ENCODE measurements around the gene PLCB4.

PLCB4 gene

DNA sequence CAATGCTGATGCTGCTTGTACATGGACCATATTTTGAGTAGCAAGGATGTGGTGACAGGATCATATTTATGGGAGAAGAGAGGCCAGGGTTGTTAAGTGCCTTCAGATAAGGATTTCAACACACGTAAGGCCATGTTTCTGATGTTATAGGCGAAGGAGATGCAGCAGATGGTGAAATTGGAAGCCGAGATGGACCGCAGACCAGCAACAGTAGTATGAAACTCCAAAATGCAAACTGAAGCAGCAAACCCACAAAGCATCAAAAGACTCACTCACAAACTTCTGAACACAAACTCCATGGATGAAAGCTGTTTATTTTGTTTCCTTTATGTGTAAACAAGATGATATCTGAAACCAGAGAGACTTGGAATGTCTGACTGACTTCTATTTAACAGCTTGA is 409.9 kb downstream of the PLCB4 start:
- no peak for DNase-seq

- DNase-seq: no peak
Measured at GRCh38 chr20:9480066-9480465, 411.2 kb downstream of the PLCB4 start.

GRCh38 chr20:9482180-9482579 is 413.3 kb downstream of the PLCB4 start:
- no peak for DNase-seq

DNA sequence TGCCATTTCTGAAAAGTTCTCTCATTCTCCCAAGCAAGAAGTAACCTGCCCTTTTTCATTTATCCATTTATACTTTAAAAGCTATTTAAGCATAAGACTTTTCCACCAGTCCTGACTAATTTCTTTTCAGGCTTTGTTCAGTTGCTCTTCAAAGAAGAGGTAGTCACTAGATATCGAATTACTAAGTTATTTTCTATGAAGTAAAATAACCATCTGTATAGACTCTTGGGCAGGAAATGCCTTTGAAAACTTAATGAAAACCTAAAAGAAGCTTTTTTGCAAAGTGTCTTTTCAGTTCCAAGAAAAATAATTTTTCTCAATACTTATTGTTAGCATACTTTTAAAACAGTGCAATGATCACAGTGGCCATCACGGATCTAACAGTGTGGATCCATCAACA is 414.2 kb downstream of the PLCB4 start:
- DNase-seq: no peak

GRCh38 chr20:9485614-9486340 is 416.9 kb downstream of the PLCB4 start:
- DNase-seq: no peak

DNA sequence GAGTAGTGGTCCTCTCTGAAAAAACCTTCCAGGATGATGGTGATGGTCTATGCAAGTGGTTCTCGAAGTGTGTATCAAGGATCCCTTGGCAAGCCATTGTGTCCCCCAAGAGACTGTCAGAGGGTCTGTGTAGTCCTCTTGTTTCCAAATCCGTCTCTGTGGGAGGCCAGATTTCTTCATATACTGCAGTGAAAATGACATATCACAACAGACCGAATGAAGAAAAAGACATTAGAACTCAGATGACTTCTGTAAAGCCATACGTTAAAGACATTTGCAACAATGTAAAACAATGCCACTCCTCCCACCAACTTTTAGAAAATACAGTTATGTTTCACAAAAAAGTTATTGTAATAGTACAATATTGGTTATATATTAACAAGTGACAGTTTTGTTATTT is 418.3 kb downstream of the PLCB4 start:
- no peak for DNase-seq

DNA sequence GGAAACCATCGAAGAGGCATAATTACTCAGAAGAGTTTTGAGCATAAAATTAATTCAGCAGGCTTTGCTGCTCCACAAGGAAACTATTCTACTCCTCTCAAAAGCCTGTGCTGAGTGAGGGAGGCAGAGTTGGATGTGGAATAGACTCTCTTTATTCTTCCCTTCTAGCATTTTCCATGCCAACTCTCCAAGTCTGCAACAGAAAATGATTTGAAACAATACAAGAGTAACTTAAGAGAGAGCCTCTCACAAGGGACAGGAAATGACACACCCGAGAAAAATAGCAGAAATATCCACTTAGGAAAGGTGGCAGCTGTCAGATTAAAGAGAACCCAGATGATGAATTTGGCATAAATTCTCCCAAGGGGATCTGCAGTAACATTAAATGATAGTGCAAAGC is 419.2 kb downstream of the PLCB4 start:
- DNase-seq: no peak

DNA sequence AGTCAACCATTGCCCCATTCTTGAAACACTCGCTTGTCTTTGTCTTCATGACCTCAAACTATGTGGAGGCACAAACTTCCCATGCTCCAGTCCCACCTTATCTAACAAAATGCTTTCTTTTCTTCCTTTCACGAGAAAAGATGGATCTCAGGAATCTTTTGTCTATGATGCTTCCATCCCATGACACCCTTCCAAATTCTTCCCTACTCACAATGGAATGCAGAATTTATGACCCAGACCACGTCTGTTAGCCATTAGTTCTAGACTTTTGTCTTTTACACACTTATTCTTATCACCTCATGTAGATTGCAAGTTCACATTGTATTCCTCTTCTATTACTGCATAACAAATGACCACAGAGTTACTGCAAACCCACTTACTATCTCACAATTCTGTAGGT is 421.3 kb downstream of the PLCB4 start:
- no peak for DNase-seq

GRCh38 chr20:9490631-9491030 is 421.7 kb downstream of the PLCB4 start:
- DNase-seq: no peak

DNA sequence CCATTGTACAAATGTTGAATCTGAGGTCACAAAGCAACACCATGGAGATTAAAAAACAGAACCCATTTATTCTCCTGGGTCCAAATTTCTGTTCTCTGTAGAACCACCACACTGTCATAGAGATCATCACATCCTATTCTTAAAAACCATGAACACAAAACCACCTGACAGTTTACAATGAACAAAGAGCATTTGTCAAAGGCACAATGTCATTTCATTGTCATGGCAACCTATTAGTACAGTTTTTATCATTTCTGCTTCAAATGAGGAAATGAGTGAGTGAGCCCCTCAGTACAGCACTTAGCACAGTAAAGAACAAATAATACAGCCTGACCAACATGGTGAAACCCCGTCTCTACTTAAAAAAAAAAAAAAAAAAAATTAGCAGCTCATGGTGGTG is 422.4 kb downstream of the PLCB4 start:
- DNase-seq: no peak

DNA sequence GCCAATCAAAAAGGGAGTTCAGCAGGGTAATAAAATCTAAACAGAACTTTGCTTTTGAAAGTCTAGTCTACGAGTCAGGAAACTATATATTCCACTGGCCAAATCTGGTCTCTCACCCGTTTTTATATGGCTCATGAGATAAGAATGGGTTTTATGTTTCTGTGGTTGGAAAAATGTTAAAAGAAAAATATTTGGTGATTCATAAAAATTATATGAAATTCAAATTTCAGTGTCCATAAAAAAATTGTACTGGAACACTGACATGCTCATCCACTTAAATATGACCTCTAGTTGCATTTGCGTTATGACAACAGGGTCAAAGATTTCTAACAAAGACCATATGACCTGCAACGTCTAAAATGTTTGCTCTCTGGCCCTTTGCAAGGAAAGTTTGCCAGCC is 423.2 kb downstream of the PLCB4 start:
- no peak for DNase-seq

DNA sequence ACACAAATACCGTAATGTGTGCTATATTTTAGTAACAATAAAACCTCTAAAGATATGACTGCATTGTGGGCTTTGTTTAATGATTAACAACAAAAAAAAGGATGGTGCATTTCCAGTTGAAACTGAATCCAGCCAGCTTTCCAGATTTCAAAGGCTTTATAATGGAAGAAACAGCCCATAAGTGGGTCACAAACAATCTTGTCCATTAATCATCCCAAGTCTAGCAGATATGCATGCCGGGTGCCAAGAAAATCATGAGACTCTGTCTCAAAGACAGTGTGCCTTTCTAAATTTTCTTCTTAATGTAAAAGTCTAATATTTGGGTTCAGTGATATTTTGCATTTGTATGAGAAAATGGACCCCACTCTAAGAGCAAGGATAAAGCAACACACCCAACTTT is 424.9 kb downstream of the PLCB4 start:
- DNase-seq: no peak

- DNase-seq: no peak
Measured at GRCh38 chr20:9495701-9496100, 426.8 kb downstream of the PLCB4 start.

DNA sequence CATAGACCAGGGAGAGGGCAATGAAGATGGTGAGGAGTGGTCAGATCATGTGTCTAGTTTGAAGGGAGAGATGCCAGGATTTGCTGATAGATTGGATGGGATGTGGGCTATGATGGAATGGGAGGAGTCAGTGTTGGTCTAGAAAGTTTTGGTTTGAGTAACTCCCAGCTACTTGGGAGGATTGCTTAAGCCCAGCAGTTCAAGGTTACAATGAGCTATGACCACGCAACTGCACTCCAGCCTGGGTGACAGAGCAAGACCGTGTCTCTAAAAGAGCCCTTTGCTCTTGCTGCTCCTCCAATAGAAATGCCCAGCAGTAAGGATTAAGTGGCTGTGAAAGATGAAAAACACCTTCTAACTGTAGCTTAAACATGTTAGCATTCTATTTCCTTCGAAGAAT is 427.3 kb downstream of the PLCB4 start:
- no peak for DNase-seq

DNA sequence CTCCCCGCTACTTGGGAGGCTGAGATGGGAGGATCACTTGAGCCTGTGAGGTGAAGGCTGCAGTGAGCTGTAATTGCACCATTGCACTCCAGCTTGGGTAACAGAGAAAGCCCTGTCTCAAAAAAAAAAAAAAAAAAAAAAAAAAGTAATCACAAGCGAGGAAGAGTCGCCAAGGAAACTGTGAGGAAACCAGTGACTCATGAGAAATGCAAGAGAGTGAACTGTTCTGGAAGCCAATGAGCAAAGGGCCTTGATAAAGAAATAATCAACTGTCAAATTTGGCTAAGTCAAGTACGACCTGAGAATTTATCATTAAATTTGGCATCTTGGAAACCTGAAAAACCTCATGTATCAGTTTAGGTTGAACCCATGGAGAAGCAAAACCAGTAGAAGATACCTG is 429.4 kb downstream of the PLCB4 start:
- DNase-seq: no peak

DNA sequence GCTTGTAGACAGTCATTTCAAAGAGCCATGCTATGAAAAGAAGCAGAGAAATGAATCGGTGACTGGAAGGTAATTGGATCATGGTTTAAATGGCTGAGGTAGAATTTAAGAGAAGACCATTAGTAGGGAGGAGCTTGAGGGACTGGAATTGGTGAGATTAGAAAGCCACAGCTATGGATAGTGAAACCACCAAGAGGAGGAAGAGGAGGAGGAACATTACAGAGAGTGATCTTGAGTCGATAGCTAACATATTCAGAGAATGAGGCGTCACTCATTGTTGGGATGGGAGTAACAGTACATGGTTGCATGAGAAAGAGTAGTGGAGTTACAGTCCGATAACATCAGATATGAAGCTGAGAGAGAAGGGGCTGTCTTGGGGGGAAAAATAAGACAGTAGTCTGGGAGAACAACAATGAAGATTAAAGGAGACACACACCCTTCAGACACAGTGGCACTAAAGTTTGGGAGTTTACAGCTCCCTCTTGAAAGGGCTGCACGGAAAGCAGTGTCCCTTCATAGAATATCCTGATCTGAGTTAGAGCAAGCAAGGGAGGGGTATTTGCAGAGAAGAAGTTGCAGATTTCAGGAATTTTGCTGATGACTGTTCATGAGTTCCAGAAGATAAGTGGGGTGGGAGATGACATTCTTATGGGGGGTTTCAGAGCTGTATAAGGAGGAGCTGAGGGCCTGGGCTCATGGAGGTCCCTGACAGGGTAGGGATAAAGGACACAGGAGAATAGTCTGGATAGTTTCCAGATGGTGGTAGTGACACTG is 430.4 kb downstream of the PLCB4 start:
- no peak for DNase-seq

- no peak for DNase-seq
Measured at GRCh38 chr20:9500121-9500520, 431.2 kb downstream of the PLCB4 start.

DNA sequence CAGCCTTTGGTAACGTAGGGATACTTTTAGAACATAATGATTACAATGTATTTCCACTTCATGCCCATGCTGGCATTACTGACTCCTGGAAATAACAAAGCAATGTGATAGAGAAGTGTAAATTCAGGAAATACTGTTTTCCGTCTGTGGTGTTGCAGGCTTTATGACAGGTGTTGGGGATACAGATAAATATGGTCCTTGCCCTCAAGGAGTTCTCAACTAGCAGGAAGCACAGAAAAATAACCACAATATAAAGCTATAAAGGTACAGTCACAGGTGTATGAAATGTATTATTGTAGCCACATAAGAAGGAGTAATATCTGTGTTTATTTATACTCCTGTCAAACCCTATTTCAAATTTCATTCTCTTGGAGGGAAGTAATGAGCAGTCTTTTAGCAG is 432.6 kb downstream of the PLCB4 start:
- DNase-seq: no peak

DNA sequence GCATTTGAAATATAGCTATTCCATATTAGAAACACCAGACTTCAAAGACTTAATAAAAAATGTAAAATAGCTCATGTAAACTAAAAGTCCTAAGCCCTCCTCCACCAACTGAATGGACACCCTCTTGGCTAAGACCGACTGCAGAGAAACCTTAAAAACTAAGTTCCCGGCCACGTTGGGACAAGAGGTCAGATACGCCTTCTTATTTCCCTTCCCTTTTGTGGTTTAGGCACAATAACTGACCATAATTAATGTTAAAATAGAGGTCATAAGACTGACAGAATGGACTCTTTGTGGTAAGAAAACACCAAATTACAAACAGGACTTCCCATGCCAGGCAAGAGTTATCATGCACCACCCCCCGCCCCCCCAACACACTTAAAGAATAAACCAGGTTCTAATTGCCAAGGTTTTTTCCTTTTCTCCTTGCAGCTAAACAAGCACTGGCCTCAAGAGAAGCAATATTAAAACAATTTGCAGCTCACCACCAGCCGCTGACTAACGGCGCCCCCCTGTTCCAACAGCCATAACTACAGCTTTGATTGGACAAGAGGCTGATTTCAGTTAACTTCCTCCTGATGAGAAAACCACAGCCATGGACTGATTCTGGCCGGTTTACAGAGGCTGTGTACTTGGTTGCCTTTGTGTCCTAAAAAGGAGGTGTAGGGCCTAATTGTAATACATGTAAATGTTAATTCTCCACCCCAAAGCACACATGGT is 434.8 kb downstream of the PLCB4 start:
- no peak for DNase-seq

GRCh38 chr20:9506280-9506821 is 437.5 kb downstream of the PLCB4 start:
- no peak for DNase-seq

GRCh38 chr20:9506964-9507369 is 438.1 kb downstream of the PLCB4 start:
- DNase-seq: no peak

GRCh38 chr20:9507544-9508239 is 438.8 kb downstream of the PLCB4 start:
- DNase-seq: no peak

DNA sequence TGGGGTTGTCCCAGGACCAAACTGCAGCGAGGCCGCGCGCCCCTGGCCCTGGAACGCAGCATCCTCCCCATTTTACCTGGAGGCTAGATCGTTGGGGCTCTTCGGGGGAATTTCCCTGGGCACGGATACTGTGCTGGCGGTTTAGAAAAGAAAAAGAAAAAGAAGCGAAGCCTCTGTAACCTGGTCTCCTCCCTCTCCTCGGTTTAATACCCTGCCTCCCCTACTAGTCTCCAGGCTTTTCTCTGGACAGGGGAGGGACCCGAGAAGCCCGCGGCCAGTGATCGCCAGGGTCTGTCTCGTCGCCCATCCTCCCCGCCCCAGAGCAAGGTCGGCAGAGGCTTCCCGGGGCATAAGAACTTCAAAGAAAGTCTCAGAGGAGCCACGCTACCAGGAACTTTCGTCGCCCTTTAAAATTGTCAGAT is 439.4 kb downstream of the PLCB4 start:
- no peak for DNase-seq

Data from stimulated activated CD4-positive, alpha-beta T cell treated with anti-CD3 and anti-CD28 coated beads, Interleukin-12 subunit alpha, Interleukin-12 subunit beta, amount 100 ng/mL, for 4 hours (primary cell).